DMS79 treated with DMSO at 0.1 percent for 48 hours (cell line): ENCODE results near the gene WDFY3.

Source experiments
- DNase-seq: peaks from one replicate; lab custom pipeline; 2025; lab: John Stamatoyannopoulos, UW

The WDFY3 gene

DNA sequence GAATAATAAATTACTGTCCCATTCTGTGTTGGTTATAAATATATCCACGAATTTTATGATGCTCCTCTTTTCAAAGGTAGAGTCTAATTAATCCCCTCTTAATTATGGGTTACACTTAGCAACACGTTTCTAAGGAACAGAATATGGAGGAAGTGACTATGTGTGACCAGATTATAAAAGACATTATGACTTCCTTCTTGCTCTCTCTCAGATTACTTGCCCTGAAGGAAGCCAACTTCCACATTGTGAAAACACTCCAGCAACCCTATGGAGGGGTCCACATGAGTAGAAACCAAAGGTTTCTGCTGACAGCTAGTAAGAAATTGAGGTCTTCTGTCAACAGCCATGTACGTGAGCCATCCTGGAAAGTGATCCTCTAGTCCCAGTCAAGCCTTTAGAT lies 59.3 kb downstream of the WDFY3 start:
- DNase-seq = no peak

DNA sequence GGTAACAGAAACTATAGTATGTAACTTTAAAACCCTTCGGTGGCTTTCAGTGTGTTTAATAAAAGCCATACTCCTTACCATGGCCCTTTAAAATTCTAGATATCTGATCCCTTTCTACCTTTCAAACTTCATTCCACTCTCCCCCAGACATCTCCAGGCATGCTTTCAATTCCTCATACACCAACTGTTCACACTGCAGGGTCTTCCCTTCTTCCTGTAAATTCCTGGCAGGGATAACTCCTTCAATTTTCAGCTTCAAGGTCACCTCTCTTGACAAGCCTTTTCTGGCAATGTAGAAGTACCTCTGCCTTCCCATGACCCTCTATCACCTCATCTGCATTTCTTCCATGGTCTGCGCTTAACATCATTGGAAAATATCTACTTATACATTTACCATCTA lies 60.8 kb downstream of the WDFY3 start:
- DNase-seq = no peak

DNA sequence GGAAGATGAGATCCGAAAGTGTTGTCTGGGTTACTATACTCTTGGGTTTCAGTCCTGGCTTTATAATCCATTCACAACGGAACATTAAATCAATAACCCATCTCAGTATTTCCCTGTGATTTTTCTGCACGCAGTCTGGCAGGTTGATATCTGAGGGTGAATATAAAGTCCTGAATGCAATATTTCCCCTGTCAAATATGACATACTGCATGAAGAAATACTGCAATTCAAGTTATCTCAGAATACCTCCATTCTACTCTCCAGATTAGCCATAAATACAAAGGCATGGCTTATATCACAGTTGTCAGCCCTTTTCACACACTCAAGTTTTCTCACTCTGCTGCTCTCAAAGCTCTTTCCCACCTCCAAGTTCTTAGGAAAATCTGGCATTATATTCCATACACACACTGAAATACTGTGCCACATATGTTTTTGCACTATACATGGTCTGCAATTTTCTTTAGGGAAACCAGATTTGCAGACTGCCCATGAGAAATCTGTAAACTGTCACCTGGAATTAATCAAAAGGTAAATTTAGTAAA lies 64.7 kb downstream of the WDFY3 start:
- no peak for DNase-seq

DNA sequence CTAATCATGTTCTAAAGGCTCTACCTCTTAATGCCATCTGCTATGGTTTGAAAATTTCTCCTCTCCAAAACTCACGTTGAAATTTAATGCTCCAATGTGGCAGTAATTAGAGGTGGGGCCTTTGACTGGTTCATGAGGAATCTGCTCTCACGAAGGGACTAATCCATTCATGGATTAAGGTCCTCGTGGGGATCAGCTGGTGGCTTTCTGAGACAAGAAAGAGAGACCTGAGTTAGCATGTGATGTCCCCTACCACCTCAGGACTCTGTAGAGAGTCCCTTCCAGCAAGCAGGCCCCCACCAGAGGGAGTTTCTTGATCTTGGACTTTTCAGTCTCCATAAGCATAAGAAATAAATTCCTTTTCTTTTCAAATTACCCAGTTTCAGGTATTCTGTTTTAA lies 65.3 kb downstream of the WDFY3 start:
- DNase-seq = no peak

DNA sequence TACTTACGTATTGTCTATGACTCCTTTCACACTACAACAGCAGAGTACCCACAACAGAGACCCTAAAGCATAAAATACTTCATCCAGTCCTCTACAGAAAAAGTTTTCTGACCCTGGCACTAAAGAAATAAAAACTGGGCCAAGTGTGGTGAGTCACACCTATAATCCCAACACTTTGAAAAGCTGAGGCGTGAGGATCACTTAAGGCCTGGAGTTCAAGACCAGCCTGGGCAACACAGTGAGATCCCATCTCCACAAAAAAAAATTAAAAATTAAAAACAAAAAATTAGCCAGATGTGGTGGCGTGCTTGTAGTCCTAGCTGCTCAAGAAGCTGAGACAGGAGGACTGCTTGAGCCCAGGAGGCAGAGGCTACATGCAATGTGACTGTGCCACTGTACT lies 66.9 kb downstream of the WDFY3 start:
- no peak for DNase-seq

DNA sequence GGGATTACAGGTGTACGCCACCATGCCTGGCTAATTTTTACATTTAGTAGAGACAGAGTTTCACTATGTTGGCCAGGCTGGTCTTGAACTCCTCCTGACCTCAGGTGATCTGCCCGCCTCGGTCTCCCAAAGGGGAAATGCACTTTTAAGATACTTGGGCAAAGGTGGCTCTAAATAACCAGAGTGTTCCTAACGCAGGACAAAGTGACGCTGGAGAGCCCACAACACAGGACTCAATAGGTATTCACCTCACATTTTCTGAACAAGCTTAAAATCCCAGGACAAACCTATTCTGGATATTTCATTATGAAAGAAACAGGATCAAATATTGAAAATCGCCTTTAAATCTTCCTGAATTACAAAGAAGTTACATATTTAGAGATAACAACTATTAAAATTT lies 69.0 kb downstream of the WDFY3 start:
- DNase-seq = no peak

DNA sequence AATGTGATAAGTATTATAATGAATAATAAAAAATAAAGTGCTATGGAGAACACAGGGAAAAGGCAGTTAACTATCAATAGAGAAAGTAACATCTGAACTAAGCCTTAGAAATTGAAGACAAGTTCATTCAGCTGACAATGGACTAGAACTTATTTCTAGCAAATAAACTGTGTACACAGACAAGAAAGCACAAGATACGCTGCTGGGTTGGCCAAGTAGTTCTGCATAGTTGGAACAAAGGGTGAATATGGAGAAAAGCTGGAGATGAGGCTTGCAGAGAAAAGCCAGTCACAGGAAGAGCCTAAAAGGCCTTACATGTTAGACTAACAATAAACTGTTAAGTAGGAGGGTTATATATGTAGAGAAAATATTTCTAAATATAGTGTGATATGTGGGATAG lies 71.2 kb downstream of the WDFY3 start:
- DNase-seq = no peak

DNA sequence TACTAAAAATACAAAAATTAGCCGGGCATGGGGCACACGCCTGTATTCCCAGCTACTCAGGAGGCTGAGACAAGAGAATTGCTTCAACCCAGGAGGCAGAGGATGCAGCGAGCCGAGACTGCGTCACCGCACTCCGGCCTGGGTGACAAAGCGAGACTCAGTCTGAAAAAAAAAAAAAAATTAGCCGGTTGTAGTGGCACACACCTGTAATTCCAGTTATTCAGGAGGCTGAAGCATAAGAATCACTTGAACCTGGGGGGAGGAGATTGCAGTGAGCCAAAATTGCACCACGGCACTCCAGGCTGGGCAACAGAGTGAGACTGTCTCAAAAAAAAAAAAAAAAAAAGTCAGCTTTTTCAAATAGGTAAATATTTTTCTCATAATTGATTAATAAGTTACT lies 71.9 kb downstream of the WDFY3 start:
- no peak for DNase-seq

DNA sequence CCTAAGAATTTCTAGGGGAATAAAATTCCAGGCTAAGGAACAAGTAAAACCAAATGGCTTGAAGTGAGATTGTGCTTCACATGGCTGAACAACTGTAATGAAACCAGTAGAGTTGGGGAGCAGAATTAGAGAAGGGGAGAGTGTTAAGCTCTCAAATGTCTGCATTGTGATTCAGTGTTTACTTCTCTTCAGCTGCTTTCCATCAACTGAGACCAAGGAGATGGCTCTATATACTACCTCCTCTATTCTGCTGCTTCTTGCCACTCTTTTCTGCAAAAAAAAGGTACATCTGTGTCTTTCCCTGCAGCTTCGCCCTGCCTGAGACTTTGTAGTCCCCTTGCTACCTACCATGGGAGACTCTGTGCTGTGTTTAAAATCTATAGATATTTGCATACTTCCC lies 73.5 kb downstream of the WDFY3 start:
- DNase-seq = no peak

DNA sequence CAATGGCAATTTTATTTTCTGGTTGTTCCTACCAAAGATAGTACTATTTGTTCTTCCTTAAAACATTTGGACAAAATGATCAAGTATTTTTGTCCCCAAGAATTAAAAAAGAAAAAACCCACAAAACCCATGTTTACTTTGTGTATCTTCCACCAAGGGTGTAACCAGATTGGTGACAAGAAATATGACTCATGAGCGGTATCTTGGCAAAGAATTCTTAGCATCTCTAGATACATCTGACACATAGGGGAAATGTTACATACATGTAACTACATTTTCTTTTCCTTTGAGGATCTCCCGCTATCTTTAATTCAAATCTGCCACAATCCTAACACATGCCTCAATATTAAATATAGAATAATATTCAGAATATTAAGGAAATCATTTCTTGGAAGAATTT lies 78.7 kb downstream of the WDFY3 start:
- DNase-seq = no peak

DNA sequence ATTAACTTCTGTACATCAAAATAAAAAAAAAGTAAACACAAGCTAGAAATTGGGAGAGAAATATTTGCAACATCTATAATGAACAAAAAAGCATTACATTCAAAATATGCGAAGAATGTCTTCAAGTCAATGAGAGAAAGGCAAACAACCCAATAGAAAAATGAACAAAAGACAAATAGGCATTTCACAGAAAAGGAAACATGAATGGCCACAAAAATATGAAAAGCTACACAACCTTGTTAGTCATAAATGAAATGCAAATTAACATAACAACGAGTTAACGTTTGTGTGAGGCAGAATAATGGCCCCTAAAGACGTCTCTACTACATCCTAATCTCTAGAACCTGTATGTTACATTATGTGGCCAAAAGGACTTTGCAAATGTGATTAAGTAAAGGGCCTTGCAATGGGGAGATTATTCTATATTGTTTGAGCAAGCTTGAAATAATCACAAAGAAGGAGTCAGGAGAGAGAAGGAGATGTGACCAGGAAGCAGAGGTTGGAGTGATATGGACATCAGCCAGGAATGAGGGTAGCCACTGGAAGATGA lies 86.8 kb downstream of the WDFY3 start:
- DNase-seq = no peak

DNA sequence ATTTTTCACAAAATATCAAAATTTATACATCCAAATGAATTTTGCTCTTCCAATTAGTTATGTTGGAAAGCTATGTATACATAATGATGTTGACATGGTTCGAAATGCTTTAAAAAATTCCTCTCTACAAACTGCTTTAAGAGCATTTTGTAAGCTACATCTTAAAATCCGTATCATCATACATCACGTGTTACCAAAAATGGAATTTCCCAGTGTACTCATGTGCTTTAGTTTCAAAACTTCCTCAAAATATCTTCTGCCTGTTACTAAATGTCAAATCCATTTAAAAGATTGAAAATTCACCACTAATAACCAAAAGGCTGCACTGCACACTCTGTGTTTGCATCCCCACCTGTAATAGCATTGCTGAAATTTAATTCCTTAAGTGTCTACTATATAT lies 87.9 kb downstream of the WDFY3 start:
- no peak for DNase-seq

DNA sequence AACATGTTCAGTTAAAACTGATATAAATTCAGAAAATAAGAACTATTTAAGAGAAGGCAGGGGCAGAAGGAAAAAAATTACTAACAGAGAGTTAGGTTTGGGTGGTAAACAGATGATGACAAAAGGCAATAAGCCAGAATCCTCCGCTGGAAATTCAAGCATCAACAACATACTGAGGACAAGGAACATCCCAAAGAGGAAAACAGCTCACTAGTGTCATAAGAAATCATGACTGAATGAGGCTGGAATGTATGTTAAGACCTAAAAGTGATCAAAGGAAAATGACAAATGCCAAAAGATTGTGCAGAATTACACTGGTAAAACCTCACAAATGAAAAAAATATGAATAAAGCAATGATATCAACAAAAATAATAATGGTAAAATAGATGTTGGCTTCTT lies 88.4 kb downstream of the WDFY3 start:
- DNase-seq = no peak

DNA sequence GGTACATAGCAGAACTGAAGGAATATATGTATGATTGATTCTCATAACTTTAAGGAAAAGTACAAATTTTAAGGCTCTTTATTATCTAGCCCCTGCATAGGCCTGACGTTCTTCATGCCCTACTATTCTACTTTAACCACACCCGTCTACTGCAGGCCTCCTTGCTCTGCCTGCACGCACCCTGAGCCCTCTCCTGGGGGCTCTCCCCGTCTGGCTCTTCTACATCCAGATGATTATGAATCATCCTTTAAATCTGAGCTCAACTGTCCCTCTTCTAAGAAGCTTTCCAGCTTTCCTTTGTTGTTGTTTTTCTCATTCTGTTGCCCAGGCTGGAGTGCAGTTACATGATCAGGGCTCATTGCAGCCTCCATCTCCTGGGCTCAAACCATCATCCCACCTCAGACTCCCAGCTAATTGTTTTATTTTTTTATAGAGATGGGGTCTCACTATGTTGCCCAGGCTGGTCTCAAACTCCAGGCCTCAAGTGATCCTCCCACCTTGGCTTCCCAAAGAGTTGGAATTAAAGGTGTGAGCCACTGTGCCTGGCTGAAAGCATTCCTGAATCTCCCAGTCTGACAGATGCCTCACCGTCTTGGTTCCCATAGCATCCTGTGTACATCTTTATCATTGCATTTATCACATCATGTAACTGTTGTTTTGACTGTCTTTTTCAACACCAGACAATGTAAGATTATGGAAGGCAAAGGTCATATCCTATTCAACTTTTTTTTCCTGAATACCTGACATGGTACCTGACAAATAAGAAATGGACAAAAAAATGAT lies 89.2 kb downstream of the WDFY3 start:
- DNase-seq = no peak

DNA sequence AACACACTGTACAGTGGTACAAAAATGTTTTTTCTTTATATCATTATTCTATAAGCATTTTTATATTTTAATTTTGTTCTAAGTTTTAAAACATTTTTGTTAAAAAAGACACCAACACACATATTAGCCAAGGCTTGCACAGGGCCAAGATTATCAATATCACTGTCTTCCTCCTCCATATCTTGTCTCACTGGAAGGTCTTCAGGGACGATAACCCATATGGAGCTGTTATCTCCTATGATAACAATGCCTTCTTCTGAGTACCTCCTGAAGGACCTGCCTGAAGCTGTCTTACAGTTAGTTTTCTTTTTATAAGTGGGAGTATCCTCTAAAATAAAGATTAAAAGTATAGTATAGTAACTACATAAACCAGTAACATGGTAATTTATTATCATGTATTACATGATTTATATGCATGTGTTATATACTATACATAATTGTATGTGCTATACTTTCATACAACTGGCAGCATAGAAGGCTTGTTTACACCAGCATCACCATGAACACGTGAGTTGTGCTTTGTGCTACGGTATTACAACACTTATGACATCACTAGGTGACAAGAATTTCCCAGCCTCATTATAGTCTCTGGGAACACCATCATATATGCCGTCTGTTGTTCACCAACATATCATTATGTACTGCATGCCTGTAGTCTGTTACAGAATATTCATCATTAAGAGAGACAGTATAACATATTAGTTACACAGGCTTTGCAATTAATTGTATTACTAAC lies 90.7 kb downstream of the WDFY3 start:
- no peak for DNase-seq

DNA sequence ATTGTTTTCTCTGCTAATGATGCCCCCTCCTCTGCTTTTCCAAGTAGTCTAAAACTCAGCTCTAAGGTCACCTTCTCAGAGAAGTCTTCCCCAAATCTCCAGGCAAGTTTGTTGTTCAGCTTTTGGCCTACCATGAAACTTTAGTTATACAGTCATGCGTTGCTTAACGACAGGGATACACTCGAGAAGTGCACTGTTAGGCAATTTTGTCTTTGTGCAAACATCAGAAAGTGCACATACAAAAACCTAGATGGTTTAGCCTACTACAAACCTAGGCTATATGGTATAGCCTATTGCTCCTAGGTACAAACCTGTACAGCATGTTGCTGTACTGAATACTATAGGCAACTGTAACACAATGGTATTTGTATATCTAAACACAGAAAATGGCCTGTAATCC lies 91.9 kb downstream of the WDFY3 start:
- DNase-seq = no peak

DNA sequence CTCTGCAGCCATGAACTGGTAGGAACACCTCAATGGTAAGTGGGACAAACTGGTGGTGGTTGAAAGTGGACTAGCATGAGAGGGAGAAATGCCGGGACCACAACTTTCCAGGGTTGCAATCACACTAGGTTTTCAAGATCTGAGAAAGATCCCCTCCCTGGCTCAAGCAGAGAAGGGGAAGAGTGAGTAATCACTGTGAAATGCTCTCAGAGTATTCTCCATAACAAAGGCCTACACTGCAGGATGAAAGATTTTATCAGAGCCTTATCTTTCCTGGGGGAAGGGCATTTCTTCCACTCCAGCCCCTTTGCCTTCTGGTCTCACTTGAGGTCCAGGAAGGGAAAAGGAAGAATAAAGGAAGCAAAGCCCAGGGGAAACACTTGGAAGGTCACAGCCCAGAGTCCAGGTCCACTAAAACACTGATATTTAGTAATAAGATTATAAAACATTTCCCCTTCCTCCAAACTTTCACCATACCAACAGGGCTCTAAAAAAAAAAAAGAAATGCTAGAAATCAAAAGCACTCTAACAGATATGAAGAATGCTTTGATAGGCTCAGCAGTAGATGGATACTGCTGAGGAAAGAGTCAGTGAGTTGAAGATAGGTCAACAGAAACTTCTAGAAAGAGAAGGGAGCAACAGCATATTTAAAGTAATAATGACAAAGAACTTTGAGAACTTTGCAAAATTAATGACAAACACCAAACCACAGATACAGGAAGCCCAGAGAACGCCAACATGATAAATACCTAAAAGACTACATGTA lies 95.9 kb downstream of the WDFY3 start:
- no peak for DNase-seq

DNA sequence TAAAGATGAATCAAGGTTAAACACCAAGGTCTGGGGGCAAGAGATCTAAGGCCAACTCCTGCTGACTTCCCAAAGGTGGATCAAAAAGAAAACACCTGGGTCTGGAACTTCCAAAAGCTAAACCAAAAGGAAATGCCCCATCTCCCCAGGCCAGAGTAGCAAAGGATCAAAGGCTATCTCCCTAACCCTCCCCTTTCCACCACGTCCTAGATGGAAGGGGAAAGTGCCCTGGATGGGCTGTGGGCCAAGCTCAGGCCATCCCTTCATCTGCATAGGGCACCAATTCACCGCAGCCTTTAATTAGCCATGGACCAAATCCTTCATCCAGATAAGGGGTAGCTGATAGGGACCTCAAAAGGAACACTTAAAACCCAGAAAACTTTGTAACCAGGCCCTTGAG lies 100.2 kb downstream of the WDFY3 start:
- no peak for DNase-seq

DNA sequence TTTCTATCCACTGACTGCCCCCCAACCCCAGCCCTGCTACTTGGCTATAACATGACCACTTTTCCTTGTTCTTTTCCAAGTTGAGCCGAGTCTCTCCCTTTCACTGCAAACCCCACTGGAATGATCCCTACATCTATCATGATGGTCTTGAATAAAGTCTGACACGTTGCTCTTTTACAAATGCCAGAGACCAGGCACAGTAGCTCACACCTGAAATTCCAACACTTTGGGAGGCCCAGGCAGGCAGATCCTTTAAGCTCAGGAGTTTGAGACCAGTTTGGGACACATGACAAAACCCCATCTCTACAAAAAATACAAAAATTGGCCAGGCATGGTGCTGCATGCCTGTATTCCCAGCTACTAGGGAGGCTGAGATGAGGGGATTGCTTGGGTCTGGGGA lies 100.9 kb downstream of the WDFY3 start:
- no peak for DNase-seq

DNA sequence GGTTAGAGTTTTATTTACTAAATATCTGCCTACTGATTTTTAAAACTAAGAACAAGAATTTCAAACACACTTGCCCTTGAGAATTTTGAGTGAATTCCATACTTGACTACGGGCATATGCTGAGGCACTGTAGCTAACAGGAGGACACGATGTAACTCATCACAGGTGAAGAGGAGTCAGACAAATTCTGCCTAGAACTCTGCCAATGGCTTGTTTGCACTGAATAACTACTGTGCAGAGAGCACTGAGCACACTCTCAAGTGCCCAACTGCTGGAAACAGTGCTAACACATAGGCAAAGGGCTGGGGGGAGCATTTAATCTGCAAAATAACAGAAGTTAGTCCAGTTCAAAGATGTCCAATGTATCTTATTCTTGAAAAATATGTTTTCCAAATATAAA lies 104.4 kb downstream of the WDFY3 start:
- DNase-seq = no peak

DNA sequence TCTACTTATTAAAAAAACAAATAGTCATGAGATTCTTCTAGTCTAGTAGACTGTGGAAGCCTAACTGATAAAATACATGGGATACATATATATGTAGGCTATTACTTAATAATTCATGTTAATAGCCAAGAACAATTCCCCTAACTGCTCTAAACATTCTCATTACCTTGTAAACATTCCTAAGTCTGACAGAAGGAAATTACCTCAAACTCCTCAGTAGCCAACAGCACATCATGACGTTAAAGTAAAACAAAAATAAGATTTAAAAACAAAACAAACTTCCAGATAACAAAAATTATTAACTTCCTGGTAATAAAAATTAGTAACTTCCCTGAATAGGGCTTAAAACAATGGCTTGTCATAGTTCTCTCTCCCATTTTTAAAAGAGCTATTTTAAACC lies 109.2 kb downstream of the WDFY3 start:
- no peak for DNase-seq

DNA sequence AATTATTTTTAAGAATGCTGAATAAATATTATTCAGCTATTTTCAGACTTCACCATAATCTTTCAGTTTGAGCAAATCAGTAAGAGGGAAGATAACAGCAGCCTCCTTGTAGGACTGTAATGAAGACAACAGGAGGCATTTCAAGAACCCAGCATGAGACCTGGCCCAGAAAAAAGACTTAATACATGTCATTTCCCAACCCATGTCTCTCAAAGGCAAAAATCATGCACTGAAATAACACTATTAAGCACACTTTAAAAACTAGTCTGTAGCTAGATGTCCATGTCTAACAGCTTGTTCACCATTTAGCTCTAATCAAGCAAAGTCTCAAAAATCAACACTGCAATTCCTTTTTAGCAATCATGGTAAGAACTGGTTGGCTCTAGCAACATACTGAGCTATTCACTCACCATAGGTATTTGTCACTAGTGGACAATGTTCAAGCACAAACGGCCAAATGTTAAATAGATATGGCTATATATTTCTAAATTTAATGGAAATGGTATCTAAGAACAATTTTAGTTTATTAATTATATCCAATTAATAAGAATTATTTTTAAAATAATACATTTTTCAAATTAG lies 109.9 kb downstream of the WDFY3 start:
- DNase-seq = no peak
